HEK293T (cell line): ENCODE measurements around the gene EIF2B5.
"Not testable (repeated sequence)": the region's sequence is repeated elsewhere in the genome, so short reads cannot be mapped to it uniquely, and the experiment has no call there.

Source experiments
- CTCF ChIA-PET: fragments of 350-600 bp; formaldehyde crosslinking; extraction: SDS; loops from one replicate; lab custom pipeline; 2021; ENCODE audit warnings: antibody characterized with exemption, inconsistent platforms; lab: Yijun Ruan, JAX
- POLR2A ChIA-PET: fragments of 350-600 bp; formaldehyde crosslinking; extraction: SDS; loops from one replicate; lab custom pipeline; 2020; ENCODE audit warnings: antibody characterized with exemption, inconsistent platforms; lab: Yijun Ruan, JAX
- DNase-seq: peaks from one replicate; pipeline ENCODE4 v3.0.0; 2012; ENCODE audit warnings: mixed read lengths; ENCODE audit errors: extremely low spot score
- ARNT ChIP-seq: fragments of 450-650 bp; IDR thresholded peaks from 2 replicates; pipeline ENCODE4 v1.6.1; 2017; ENCODE audit warnings: mild to moderate bottlenecking
- BHLHE40 ChIP-seq: fragments of 450-650 bp; IDR thresholded peaks from 2 replicates; pipeline ENCODE4 v1.6.1; 2016; ENCODE audit warnings: mild to moderate bottlenecking, moderate library complexity, borderline replicate concordance
- CTBP1 ChIP-seq: fragments of 450-650 bp; IDR thresholded peaks from 2 replicates; pipeline ENCODE4 v1.6.1; 2016; ENCODE audit warnings: borderline replicate concordance
- ELF4 ChIP-seq: fragments of 450-650 bp; IDR thresholded peaks from 2 replicates; pipeline ENCODE4 v1.6.1; 2017; ENCODE audit warnings: antibody characterized with exemption
- FOXA1 ChIP-seq: fragments of 450-650 bp; IDR thresholded peaks from 2 replicates; pipeline ENCODE4 v1.6.1; 2016; ENCODE audit warnings: mild to moderate bottlenecking
- FOXK2 ChIP-seq: fragments of 450-650 bp; IDR thresholded peaks from 2 replicates; pipeline ENCODE4 v1.6.1; 2016; ENCODE audit warnings: mild to moderate bottlenecking
- FOXM1 ChIP-seq: fragments of 450-650 bp; IDR thresholded peaks from 2 replicates; pipeline ENCODE4 v1.6.1; 2017; ENCODE audit warnings: mild to moderate bottlenecking, borderline replicate concordance
- HDGF ChIP-seq: fragments of 450-650 bp; IDR thresholded peaks from 2 replicates; pipeline ENCODE4 v1.6.1; 2017; ENCODE audit warnings: antibody characterized with exemption, borderline replicate concordance
- L3MBTL2 ChIP-seq: fragments of 450-650 bp; conservative IDR thresholded peaks from 2 replicates; pipeline ENCODE4 v1.6.1; 2016; ENCODE audit warnings: mild to moderate bottlenecking
- LEF1 ChIP-seq: fragments of 450-650 bp; IDR thresholded peaks from 2 replicates; pipeline ENCODE4 v1.6.1; 2017; ENCODE audit warnings: mild to moderate bottlenecking, borderline replicate concordance
- NFRKB ChIP-seq: fragments of 450-650 bp; IDR thresholded peaks from 2 replicates; pipeline ENCODE4 v1.6.1; 2016; ENCODE audit warnings: mild to moderate bottlenecking, moderate library complexity
- SP1 ChIP-seq: fragments of 450-650 bp; IDR thresholded peaks from 2 replicates; pipeline ENCODE4 v1.6.1; 2017
- SUZ12 ChIP-seq: fragments of 450-650 bp; IDR thresholded peaks from 2 replicates; pipeline ENCODE4 v1.6.1; 2016; ENCODE audit warnings: mild to moderate bottlenecking
- TARDBP ChIP-seq: fragments of 450-650 bp; IDR thresholded peaks from 2 replicates; pipeline ENCODE4 v1.6.1; 2016
- ZNF384 ChIP-seq: fragments of 450-650 bp; IDR thresholded peaks from 2 replicates; pipeline ENCODE4 v1.6.1; 2016
- TF ChIP-seq, protein P1 (sequence below): fragments of 450-650 bp; IDR thresholded peaks from 2 replicates; pipeline ENCODE4 v1.6.1; 2016

The EIF2B5 gene

DNA sequence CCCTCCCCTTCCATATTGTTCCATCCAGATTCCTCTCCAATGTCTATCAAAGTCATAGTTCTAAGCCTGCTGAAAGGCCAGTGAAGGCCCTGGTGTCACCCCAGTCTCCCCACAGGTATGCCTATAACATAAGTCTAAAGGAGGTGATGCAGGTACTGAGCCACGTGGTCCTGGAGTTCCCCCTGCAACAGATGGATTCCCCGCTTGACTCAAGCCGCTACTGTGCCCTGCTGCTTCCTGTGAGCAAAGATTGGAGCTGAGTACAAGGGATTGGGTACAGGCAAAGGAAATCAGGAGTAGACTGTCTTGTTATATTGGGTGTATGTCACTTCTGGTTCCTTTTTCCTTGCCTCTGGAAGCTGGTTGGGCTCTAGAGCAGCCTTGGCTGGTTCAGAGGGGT lies 8.2 kb downstream of the EIF2B5 start:
- DNase-seq = no peak
- ChIA-PET POLR2A (no interaction called here), CTCF (interaction anchor here (0.6 to 0.9 kb wide), 2 partner anchors 29 to 83 kb away, joined by 3 read pairs; no protein-coding TSS in a partner anchor)
- TF ChIP-seq LEF1 = no peak

DNA sequence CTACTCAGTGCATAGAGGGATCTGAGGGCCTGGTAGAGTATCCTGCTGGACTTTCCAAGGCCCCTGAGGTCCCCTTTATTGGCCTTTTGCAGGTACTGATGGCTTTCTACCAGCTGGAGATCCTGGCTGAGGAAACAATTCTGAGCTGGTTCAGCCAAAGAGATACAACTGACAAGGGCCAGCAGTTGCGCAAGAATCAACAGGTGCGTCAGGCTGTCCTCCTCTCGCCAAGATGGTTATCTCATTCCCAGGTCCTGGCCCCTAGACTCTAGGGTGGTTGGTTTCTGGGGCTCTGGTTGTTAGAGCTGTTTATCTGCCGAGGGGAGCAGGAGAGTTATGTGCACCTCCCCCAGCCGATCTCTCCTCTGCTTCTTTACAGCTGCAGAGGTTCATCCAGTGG lies 9.3 kb downstream of the EIF2B5 start:
- ChIA-PET POLR2A (interaction anchor here (0.9 to 2.0 kb wide), 2 partner anchors 10 to 12 kb away, joined by 4 to 8 read pairs; partner anchors contain the start of gene EIF2B5), CTCF (interaction anchor here (1.0 kb wide), 1 partner anchor 83 kb away, joined by 4 read pairs; no protein-coding TSS in a partner anchor)
- no peak for DNase-seq
- no peak for TF ChIP-seq ELF4
- no peak for TF ChIP-seq NFRKB
- no peak for TF ChIP-seq FOXK2
- TF ChIP-seq TARDBP = no peak
- TF ChIP-seq FOXA1 = no peak
- no peak for TF ChIP-seq FOXM1
- no peak for TF ChIP-seq ZNF384
- TF ChIP-seq SUZ12 = no peak
- TF ChIP-seq LEF1 = no peak
- no peak for TF ChIP-seq CTBP1
- TF ChIP-seq BHLHE40 = no peak
- TF ChIP-seq SP1 = no peak
- TF ChIP-seq ARNT = no peak
- TF ChIP-seq, protein P1, sequence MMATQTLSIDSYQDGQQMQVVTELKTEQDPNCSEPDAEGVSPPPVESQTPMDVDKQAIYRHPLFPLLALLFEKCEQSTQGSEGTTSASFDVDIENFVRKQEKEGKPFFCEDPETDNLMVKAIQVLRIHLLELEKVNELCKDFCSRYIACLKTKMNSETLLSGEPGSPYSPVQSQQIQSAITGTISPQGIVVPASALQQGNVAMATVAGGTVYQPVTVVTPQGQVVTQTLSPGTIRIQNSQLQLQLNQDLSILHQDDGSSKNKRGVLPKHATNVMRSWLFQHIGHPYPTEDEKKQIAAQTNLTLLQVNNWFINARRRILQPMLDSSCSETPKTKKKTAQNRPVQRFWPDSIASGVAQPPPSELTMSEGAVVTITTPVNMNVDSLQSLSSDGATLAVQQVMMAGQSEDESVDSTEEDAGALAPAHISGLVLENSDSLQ = no peak
- TF ChIP-seq HDGF = no peak
- no peak for TF ChIP-seq L3MBTL2

- TF ChIP-seq, protein P1 = no peak
- TF ChIP-seq SUZ12 = no peak
- no peak for TF ChIP-seq BHLHE40
- TF ChIP-seq HDGF = no peak
- TF ChIP-seq ZNF384 = no peak
- TF ChIP-seq ARNT = no peak
- no peak for TF ChIP-seq NFRKB
- DNase-seq = no peak
- POLR2A ChIA-PET = interaction anchor here (0.9 to 2.0 kb wide), 2 partner anchors 10 to 11 kb away, joined by 4 to 8 read pairs; partner anchors contain the start of gene EIF2B5
- CTCF ChIA-PET = interaction anchor here (0.7 to 1.2 kb wide), 3 partner anchors 82 to 144 kb away, joined by 3 to 4 read pairs (median 3); no protein-coding TSS in a partner anchor
Measured at GRCh38 chr3:184145111-184145524, 10.0 kb downstream of the EIF2B5 start.

- no peak for DNase-seq
- ChIA-PET CTCF (interaction anchor here (0.7 to 1.2 kb wide), 2 partner anchors 131 to 143 kb away, joined by 3 read pairs; no protein-coding TSS in a partner anchor), POLR2A (interaction anchor here (1.4 to 2.0 kb wide), 2 partner anchors 10 to 11 kb away, joined by 3 to 8 read pairs; partner anchors contain the start of gene EIF2B5)
- no peak for TF ChIP-seq FOXM1
- no peak for TF ChIP-seq ZNF384
- TF ChIP-seq BHLHE40 = no peak
- TF ChIP-seq L3MBTL2 = no peak
- TF ChIP-seq FOXA1 = no peak
- no peak for TF ChIP-seq TARDBP
- TF ChIP-seq CTBP1 = no peak
- no peak for TF ChIP-seq ARNT
- no peak for TF ChIP-seq SUZ12
- TF ChIP-seq LEF1 = no peak
- TF ChIP-seq, protein P1 = no peak
- no peak for TF ChIP-seq ELF4
- no peak for TF ChIP-seq NFRKB
- no peak for TF ChIP-seq HDGF
Measured at GRCh38 chr3:184145751-184146270, 10.7 kb downstream of the EIF2B5 start.

GRCh38 chr3:184148076-184148475 lies 12.9 kb downstream of the EIF2B5 start:
- POLR2A ChIA-PET = interaction anchor here (1.1 kb wide), 1 partner anchor 14 kb away, joined by 4 read pairs; no protein-coding TSS in a partner anchor
- CTCF ChIA-PET = no interaction called here
- TF ChIP-seq ELF4 = no peak
- no peak for TF ChIP-seq FOXK2
- TF ChIP-seq SP1 = no peak
- TF ChIP-seq L3MBTL2 = no peak
- no peak for TF ChIP-seq FOXA1
- TF ChIP-seq ARNT = no peak
- TF ChIP-seq SUZ12 = no peak
- no peak for TF ChIP-seq BHLHE40
- TF ChIP-seq ZNF384 = no peak
- TF ChIP-seq TARDBP = no peak
- no peak for TF ChIP-seq FOXM1
- TF ChIP-seq, protein P1 = no peak
- no peak for DNase-seq

DNA sequence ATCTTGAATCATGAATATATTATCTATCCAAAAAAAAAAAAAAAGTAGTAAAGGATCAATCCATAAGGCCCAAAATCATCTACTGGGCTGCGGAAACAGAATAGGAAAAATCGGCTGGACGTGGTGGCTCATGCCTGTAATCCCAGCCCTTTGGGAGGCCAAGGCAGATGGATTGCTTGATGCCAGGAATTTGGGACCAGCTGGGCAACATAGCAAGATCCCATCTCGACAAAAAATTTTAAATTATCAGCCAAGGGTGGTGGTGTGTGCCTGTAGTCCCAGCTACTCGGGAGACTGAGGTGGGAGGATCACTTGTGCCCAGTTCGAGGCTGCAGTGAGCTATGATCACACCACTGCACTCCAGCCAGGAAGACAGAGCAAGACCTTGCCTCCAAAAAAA lies 14.0 kb downstream of the EIF2B5 start:
- POLR2A ChIA-PET = interaction anchor here (0.7 to 1.1 kb wide), 2 partner anchors 15 to 252 kb away, joined by 4 read pairs; no protein-coding TSS in a partner anchor
- no peak for DNase-seq
- TF ChIP-seq SP1 = no peak
- no peak for TF ChIP-seq L3MBTL2
- TF ChIP-seq FOXM1 = no peak
- TF ChIP-seq FOXK2 = no peak
- TF ChIP-seq HDGF = no peak
- CTCF ChIA-PET = no interaction called here

GRCh38 chr3:184149770-184150169 lies 14.6 kb downstream of the EIF2B5 start:
- CTCF ChIA-PET, DNase-seq, POLR2A ChIA-PET: not testable (repeated sequence)
